H9 (cell line): ENCODE measurements around the gene ABCF2. TPM values are rescaled to one million over a fixed set of nuclear protein-coding genes. Genes with fewer than 3 reads are reported as not detected.

Experiments
- DNase-seq: peaks from one replicate; pipeline ENCODE4 v3.0.0-alpha.2; 2017
- H2AFZ ChIP-seq: one replicate; pipeline ENCODE4 v1.6.1; 2013; ENCODE audit warnings: mild to moderate bottlenecking, low read length, control low read depth, moderate library complexity
- H2AK5ac ChIP-seq: 2 replicates; pipeline ENCODE4 v1.6.1; 2013; ENCODE audit warnings: low read length, control low read depth, mixed read lengths; ENCODE audit not compliant: insufficient read length
- H2BK120ac ChIP-seq: one replicate; pipeline ENCODE4 v1.6.1; 2013; ENCODE audit warnings: low read depth, mild to moderate bottlenecking, low read length, control low read depth, inconsistent platforms; ENCODE audit not compliant: poor library complexity, severe bottlenecking
- H2BK12ac ChIP-seq: 2 replicates; pipeline ENCODE4 v1.6.1; 2013; ENCODE audit warnings: low read length, control low read depth, mixed read lengths, low read depth; ENCODE audit not compliant: insufficient read length
- H2BK15ac ChIP-seq: 2 replicates; pipeline ENCODE4 v1.6.1; 2013; ENCODE audit warnings: low read depth, low read length, control low read depth
- H2BK20ac ChIP-seq: one replicate; pipeline ENCODE4 v1.6.1; 2013; ENCODE audit warnings: low read depth, mild to moderate bottlenecking, low read length, control low read depth, inconsistent platforms; ENCODE audit not compliant: poor library complexity, severe bottlenecking
- H2BK5ac ChIP-seq: 2 replicates; pipeline ENCODE4 v1.6.1; 2013; ENCODE audit warnings: low read length, control low read depth, mixed read lengths; ENCODE audit not compliant: insufficient read length
- H3K14ac ChIP-seq: 2 replicates; pipeline ENCODE4 v1.6.1; 2013; ENCODE audit warnings: low read length, control low read depth; ENCODE audit not compliant: insufficient read depth
- H3K18ac ChIP-seq: 2 replicates; pipeline ENCODE4 v1.6.1; 2013; ENCODE audit warnings: low read depth, mild to moderate bottlenecking, mixed read lengths, low read length, control low read depth; ENCODE audit not compliant: insufficient read length
- H3K23ac ChIP-seq: 2 replicates; pipeline ENCODE4 v1.6.1; 2013; ENCODE audit warnings: low read length, control low read depth, mixed read lengths, low read depth; ENCODE audit not compliant: insufficient read length
- H3K23me2 ChIP-seq: 2 replicates; pipeline ENCODE4 v1.6.1; 2013; ENCODE audit warnings: low read depth, mild to moderate bottlenecking, mixed read lengths, low read length, control low read depth; ENCODE audit not compliant: insufficient read length, poor library complexity, severe bottlenecking
- H3K27ac ChIP-seq: 2 replicates; pipeline ENCODE4 v1.5.1; 2013; ENCODE audit warnings: low read length, control low read depth, mixed read lengths, low read depth; ENCODE audit not compliant: insufficient read length
- H3K27me3 ChIP-seq: 2 replicates; pipeline ENCODE4 v1.6.1; 2013; ENCODE audit warnings: low read length, control low read depth, inconsistent platforms; ENCODE audit not compliant: insufficient read depth
- H3K4ac ChIP-seq: 2 replicates; pipeline ENCODE4 v1.6.1; 2013; ENCODE audit warnings: low read depth, mild to moderate bottlenecking, control low read depth, inconsistent platforms, low read length, moderate library complexity
- H3K4me1 ChIP-seq: 2 replicates; pipeline ENCODE4 v1.6.1; 2013; ENCODE audit warnings: low read length, control low read depth, inconsistent platforms; ENCODE audit not compliant: insufficient read depth
- H3K4me2 ChIP-seq: 2 replicates; pipeline ENCODE4 v1.6.1; 2013; ENCODE audit warnings: low read length, control low read depth, mixed read lengths; ENCODE audit not compliant: insufficient read length, insufficient read depth
- H3K56ac ChIP-seq: 2 replicates; pipeline ENCODE4 v1.6.1; 2013; ENCODE audit warnings: low read depth, mild to moderate bottlenecking, mixed read lengths, low read length, control low read depth; ENCODE audit not compliant: insufficient read length
- H3K79me1 ChIP-seq: 2 replicates; pipeline ENCODE4 v1.6.1; 2013; ENCODE audit warnings: low read depth, mild to moderate bottlenecking, moderate library complexity, low read length, control low read depth, inconsistent platforms; ENCODE audit not compliant: insufficient read depth, poor library complexity, severe bottlenecking
- H3K79me2 ChIP-seq: 2 replicates; pipeline ENCODE4 v1.6.1; 2013; ENCODE audit warnings: low read length, control low read depth, inconsistent platforms; ENCODE audit not compliant: insufficient read depth
- H3K9ac ChIP-seq: 2 replicates; pipeline ENCODE4 v1.6.1; 2013; ENCODE audit warnings: low read length, control low read depth, mixed read lengths; ENCODE audit not compliant: insufficient read length; ENCODE audit errors: extremely low read depth
- H3K9me3 ChIP-seq: one replicate; pipeline ENCODE4 v1.6.1; 2013; ENCODE audit warnings: low read depth, low read length, inconsistent platforms; ENCODE audit not compliant: control insufficient read depth
- H3T11ph ChIP-seq: one replicate; pipeline ENCODE4 v1.6.1; 2013; ENCODE audit warnings: mild to moderate bottlenecking, low read length, control low read depth, inconsistent platforms
- H4K20me1 ChIP-seq: one replicate; pipeline ENCODE4 v1.6.1; 2013; ENCODE audit not compliant: control insufficient read depth, insufficient read length, insufficient read depth
- H4K5ac ChIP-seq: 2 replicates; pipeline ENCODE4 v1.6.1; 2013; ENCODE audit warnings: low read depth, mild to moderate bottlenecking, mixed read lengths, low read length, control low read depth; ENCODE audit not compliant: insufficient read length
- H4K8ac ChIP-seq: replicated peaks from 2 replicates; pipeline ENCODE4 v1.6.1; 2013; ENCODE audit warnings: low read length, control low read depth, mixed read lengths, low read depth; ENCODE audit not compliant: insufficient read length
- H4K91ac ChIP-seq: 2 replicates; pipeline ENCODE4 v1.6.1; 2013; ENCODE audit warnings: low read depth, mild to moderate bottlenecking, moderate library complexity, mixed read lengths, low read length, control low read depth; ENCODE audit not compliant: insufficient read length
- H3K27ac Mint-ChIP-seq, 3 experiments: 2 replicates in 2 of 3; 3 replicates in 1 of 3; pipeline ENCODE4 v1.8.0; 2020 to 2021; ENCODE audit warnings: mixed read lengths in 3 of 3, mild to moderate bottlenecking in 1 of 3, moderate library complexity in 1 of 3
- H3K27me3 Mint-ChIP-seq: 2 replicates; pipeline ENCODE4 v1.8.0; 2021; ENCODE audit warnings: low read depth, mild to moderate bottlenecking, moderate library complexity, mixed read lengths
- H3K36me3 Mint-ChIP-seq, 3 experiments: 2 replicates in 2 of 3; 3 replicates in 1 of 3; pipeline ENCODE4 v1.8.0; 2020 to 2021; ENCODE audit warnings: low read depth in 3 of 3, mixed read lengths in 3 of 3; ENCODE audit not compliant: insufficient read depth in 1 of 3
- H3K4me1 Mint-ChIP-seq, 2 experiments: 2 replicates each; pipeline ENCODE4 v1.8.0; 2020; ENCODE audit warnings: mixed read lengths in 2 of 2
- H3K4me3 Mint-ChIP-seq, 2 experiments: 2 replicates in 1 of 2; 3 replicates in 1 of 2; pipeline ENCODE4 v1.8.0; 2020 to 2021; ENCODE audit warnings: mild to moderate bottlenecking in 2 of 2, mixed read lengths in 2 of 2, moderate library complexity in 1 of 2
- H3K9me3 Mint-ChIP-seq, 2 experiments: 2 replicates in 1 of 2; 3 replicates in 1 of 2; pipeline ENCODE4 v1.8.0; 2020; ENCODE audit warnings: mild to moderate bottlenecking in 2 of 2, mixed read lengths in 2 of 2, moderate library complexity in 1 of 2
- WGBS: extraction: QIAGEN DNeasy Blood & Tissue Kit; methylation state at CpG from one replicate; pipeline ENCODE4 v1.1.7; 2013; ENCODE audit warnings: missing lambda C conversion rate, low lambda C conversion rate, mixed read lengths; ENCODE audit not compliant: insufficient read length; ENCODE audit errors: extremely low coverage; 5-methylcytosine and 5-hydroxymethylcytosine counted together
- total RNA-seq: library from RNA; stranded (reverse); gene quantifications from 2 replicates; pipeline ENCODE4 v1.2.1, GENCODE V29; 2021
- TF ChIP-seq, protein P1 (sequence below): fragments of 200-600 bp; sonication (generic); conservative IDR thresholded peaks from 3 replicates; pipeline ENCODE4 v1.8.0; 2021; ENCODE audit warnings: antibody characterized with exemption, mild to moderate bottlenecking

ABCF2 gene
- total RNA-seq, 1 experiment from 2014 or later, result 70.1 TPM

DNA sequence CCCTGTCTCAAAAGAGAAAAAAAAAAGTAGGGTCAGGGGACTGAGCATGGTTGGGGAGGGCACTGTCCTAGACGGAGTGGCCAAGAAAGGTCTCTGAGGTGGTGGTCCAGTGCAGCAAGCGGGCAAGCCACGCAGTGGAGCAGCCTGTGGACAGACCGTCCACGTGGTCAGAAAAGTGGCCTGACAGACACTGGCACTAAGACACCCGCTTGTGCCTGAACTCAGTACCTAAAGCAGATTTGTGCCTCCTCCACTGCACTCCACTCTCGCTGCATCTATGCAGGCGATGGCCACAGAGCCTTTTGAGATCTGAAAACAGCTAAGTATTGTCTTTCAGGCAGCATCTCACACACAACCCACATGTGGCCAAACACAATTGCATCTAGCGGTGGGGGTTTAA lies 48.8 kb downstream of the ABCF2 start:
- no peak overlapping the region for H2BK12ac ChIP-seq
- peaks cover 76% of the 10 kb centered on the region for H3K27me3 Mint-ChIP-seq

More for the DNA sequence above, 48.8 kb downstream of the ABCF2 start:
- Histone ChIP-seq H3K79me2 (no peaks in the 10 kb centered on the region), H3K23ac (no peak overlapping the region), H3K4me2 (no peak overlapping the region), H3K79me1 (no peaks in the 10 kb centered on the region), H4K20me1 (no peaks in the 10 kb centered on the region), H4K8ac (no peak overlapping the region), H3T11ph (no peak overlapping the region), H2AFZ (no peak overlapping the region), H3K27me3 (peaks cover 2% of the 10 kb centered on the region; the same call in 1 of the 2 replicates), H2BK15ac (no peak overlapping the region), H3K14ac (no peak overlapping the region; the same call in 1 of the 2 replicates), H2AK5ac (no peak overlapping the region), H3K4me1 (no peaks in the 10 kb centered on the region), H2BK20ac (no peak overlapping the region), H3K56ac (no peak overlapping the region), H4K91ac (no peak overlapping the region), H3K27ac (no peak overlapping the region), H3K4ac (no peak overlapping the region), H4K5ac (no peak overlapping the region), H2BK5ac (no peak overlapping the region), H3K9me3 (no peaks in the 10 kb centered on the region), H2BK120ac (no peak overlapping the region), H3K9ac (no peak overlapping the region), H3K23me2 (no peaks in the 10 kb centered on the region), H3K18ac (no peak overlapping the region)
- TF ChIP-seq, protein P1, sequence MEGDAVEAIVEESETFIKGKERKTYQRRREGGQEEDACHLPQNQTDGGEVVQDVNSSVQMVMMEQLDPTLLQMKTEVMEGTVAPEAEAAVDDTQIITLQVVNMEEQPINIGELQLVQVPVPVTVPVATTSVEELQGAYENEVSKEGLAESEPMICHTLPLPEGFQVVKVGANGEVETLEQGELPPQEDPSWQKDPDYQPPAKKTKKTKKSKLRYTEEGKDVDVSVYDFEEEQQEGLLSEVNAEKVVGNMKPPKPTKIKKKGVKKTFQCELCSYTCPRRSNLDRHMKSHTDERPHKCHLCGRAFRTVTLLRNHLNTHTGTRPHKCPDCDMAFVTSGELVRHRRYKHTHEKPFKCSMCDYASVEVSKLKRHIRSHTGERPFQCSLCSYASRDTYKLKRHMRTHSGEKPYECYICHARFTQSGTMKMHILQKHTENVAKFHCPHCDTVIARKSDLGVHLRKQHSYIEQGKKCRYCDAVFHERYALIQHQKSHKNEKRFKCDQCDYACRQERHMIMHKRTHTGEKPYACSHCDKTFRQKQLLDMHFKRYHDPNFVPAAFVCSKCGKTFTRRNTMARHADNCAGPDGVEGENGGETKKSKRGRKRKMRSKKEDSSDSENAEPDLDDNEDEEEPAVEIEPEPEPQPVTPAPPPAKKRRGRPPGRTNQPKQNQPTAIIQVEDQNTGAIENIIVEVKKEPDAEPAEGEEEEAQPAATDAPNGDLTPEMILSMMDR, result no peak
- Mint-ChIP-seq H3K4me1 (peaks cover 3 to 8% of the 10 kb centered on the region in 2 experiments; a peak in 3 of 4 replicates), H3K4me3 (no peak overlapping the region), H3K27ac (no peak overlapping the region), H3K36me3 (peaks cover 0 to 3% (median 0%) of the 10 kb centered on the region in 3 experiments; a peak in 2 of 7 replicates), H3K9me3 (peaks cover 9 to 15% of the 10 kb centered on the region in 2 experiments; a peak in 4 of 5 replicates)
- WGBS, result no CpG with 5 or more reads among the region's 9 CpGs
- peak; percentile 14 for DNase-seq
